ENCODE data around the gene POU2AF1. TPM values are rescaled to one million over a fixed set of nuclear protein-coding genes. Genes with fewer than 3 reads are reported as not detected.

The POU2AF1 gene
- total RNA-seq, 1 donor from 2014 or later = 0.38 TPM

- ATAC-seq (no peak), DNase-seq (ENCODE audit: low spot score) (no peak)
Measured at GRCh38 chr11:111349191-111349695, 29.8 kb downstream of the POU2AF1 start.

DNA sequence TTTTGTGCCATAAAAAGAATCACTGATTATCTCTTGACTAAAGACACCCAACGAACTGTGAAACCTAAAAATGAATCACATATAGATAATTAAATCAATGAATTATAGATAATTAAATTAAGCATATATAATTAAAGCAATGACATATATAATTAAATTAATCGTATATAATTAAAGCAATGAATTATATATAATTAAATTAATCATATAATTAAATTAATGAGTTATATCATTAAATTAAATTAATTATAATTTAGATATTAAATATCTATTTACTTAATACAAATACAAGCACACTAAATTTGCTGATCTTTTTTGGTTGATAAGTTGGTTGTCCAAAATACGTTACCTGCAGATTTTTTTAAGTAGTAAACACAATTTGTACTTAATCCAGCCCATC, 30.9 kb downstream of the POU2AF1 start:
- ATAC-seq = no peak
- DNase-seq (ENCODE audit: low spot score) = no peak

GRCh38 chr11:111347723-111348115, 31.4 kb downstream of the POU2AF1 start:
- ATAC-seq = no peak
- DNase-seq (ENCODE audit: low spot score) = no peak

GRCh38 chr11:111347002-111347722, 31.9 kb downstream of the POU2AF1 start:
- no peak for DNase-seq (ENCODE audit: low spot score)
- no peak for ATAC-seq

DNA sequence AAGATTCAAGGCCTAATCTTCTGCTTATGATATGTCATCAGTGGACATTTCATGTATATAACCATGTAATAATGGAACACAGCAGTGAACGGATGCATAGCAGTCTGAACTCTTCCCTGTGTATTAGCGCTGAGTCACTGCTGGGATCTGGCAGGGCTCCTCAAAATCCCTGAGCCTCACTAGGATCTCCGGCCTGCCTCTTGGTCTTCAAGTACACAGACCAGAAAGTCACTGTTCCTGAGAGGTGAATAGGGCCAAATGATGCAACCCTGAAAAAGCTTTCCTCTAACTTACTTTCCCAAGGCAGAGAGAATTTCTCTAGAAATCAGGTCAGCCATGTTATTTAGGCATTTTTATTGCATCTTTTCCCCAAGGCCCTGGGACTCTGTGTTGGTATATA, 35.0 kb downstream of the POU2AF1 start:
- no peak for DNase-seq (ENCODE audit: low spot score)
- no peak for ATAC-seq

GRCh38 chr11:111342329-111342728, 36.7 kb downstream of the POU2AF1 start:
- ATAC-seq (peak; percentile 36), DNase-seq (ENCODE audit: low spot score) (no peak)

GRCh38 chr11:111339758-111340388, 39.2 kb downstream of the POU2AF1 start:
- DNase-seq (ENCODE audit: low spot score) (no peak), ATAC-seq (no peak)

DNA sequence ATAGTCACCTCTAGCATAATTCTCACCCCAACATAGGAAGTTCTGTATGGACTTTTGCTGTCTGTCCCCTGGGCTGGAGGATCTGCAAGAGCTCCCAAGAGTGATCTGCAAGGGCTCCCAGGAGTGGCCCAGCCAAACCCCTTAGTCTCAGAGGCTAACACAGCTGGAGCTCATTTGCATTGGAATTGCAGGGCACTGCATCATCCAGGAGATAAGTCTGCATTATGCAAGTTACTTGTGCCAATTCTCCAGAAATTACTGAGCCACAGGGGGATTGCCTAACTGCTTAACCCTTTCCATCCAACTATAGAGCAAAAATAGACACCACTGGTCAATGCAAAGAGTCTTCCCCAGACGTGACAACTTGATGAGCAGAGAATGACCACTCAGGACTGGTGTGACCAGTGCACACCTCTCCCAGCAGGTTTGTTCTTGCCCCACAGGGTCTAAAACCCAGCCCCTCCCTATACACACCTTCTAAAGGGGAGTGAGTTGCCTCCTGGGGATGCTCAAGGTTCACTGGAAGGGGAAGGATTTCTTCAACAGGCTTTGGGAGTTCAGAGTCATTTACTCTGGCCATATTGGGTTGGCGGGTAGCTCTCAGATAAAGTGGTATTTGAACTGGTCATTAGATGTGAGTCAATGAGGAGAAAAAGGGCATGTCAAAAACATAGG, 42.4 kb downstream of the POU2AF1 start:
- peak; percentile 26 for ATAC-seq
- DNase-seq (ENCODE audit: low spot score) = peak; percentile 56

GRCh38 chr11:111336062-111336461, 43.0 kb downstream of the POU2AF1 start:
- DNase-seq (ENCODE audit: low spot score) (no peak), ATAC-seq (no peak)

GRCh38 chr11:111335549-111335948, 43.5 kb downstream of the POU2AF1 start:
- ATAC-seq = peak; percentile 1
- no peak for DNase-seq (ENCODE audit: low spot score)

- DNase-seq (ENCODE audit: low spot score) (peak; percentile 90), ATAC-seq (peak; percentile 81)
Measured at GRCh38 chr11:111334532-111335502, 44.3 kb downstream of the POU2AF1 start.

DNA sequence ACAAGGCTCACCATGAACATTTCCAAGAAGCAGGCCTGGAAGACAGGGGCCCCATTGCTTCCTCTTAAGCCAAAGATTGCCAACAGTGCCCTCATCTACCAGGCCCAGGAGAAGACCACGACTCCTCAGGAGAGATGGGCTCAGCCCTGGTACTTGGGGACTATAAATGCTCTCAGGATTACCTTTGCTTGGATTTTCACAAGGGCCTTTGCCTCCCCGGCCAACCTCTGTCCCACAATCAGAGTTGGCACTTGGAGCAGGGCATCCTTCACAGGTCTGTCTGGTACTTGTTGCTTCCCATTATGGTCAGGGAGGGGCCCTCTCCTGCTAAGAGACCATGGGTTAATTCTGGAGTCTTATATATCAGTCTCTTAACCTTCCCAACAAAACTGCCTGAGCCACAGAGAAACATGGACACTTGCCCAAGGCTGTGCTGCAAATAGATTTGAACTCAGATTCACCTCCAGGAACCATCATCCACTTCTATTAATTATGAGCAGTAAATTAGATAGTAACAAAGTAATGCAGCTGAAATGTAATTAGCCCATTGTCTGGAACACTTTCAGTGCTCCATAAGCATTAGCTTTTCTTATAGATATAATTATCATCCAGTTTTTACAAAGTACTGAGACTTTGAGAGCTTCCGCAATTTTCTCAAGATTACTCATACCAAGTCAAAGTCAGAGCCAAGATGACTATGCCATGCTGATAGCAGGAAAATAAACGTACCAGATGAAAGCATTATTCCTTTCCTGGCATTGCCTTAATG, 47.2 kb downstream of the POU2AF1 start:
- ATAC-seq (no peak), DNase-seq (ENCODE audit: low spot score) (no peak)

DNA sequence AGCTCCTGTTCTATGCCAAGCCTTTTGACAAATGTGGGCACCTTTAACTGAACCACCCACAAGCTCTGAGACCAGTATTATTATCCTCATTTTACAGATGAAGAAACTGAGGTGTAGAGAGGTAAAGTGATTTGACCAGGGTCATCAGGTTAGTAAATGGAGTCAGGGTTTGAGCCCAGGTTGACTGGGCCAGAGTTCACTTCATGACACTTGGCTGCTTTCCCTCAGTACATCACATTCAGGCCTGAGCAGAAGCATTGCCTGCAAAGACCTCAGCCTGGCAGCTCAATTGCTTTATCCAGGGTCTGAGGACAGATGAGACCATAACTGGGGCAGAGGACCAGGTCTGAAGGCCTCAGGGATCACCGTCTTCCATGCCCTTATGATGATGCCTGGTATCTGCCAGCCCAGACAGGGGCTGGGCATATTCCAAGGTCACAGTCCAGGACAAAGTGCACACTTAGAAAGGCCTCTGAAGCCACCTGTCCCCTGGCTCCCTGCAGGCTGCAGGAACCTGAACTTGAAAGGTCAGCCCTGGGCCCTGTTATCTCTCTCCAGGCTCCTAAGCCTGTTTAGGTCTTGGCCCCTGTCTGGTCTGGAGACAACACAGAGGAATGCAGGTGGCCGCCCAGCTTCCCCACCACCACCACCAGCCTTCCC, 48.7 kb downstream of the POU2AF1 start:
- ATAC-seq = peak; percentile 56

GRCh38 chr11:111329306-111330204, 49.5 kb downstream of the POU2AF1 start:
- ATAC-seq = no peak
- DNase-seq (ENCODE audit: low spot score) = no peak

More for the DNA sequence above, 48.7 kb downstream of the POU2AF1 start:
- DNase-seq (ENCODE audit: low spot score) = peak; percentile 79

DNA sequence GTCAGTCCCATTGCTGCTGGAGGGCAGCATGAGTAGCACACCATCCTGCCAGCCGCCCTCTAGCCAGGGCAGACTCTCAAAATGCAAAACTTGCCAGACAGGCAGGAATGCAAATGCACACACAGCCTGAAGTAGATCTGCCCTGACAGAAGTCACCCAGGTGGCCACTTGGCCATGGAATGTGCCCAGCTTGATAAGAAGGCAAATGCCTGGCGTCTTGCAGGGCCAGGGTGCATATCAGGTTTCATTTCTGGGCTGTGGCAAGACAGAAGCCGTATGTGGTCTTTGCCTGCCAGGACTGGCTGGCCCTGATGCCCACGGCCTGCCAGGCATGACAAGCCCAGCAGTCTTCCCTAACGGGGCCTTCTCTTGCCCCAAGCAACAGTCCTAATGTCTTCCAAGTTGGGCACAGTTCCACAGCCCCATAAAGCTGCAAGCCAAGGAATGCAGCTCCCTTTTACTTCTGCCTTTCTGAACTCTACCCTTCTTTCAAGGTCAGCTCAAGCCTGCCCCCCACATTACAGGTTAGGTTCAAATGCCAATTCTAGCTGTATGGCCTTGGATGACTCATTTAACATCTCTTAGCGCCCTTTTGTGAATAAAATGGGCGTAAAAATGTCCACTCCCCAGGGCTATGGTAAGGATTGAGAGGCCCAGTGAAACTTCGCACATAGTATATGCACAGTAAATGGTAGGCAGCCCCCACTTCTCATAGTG, 51.0 kb downstream of the POU2AF1 start:
- ATAC-seq (peak; percentile 75), DNase-seq (ENCODE audit: low spot score) (peak; percentile 63)

DNA sequence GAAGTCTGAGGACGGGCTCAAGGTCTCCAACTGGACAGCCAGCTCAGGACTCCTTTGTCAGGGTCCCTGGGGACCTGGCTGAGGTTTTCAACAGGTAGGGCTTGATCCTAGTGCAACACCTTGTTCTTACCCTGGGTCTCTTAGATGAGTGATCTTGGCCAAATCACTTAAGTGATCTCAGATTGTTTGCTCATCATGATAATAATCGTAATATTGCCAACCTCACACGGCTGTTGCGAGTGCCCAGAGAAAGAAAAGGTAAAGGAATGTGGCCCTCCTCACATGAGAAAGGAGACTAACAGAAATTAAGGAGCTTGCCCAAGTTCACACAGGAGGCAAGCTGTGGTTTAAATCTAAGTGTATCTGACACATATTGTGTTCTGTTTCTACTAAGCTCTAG, 52.3 kb downstream of the POU2AF1 start:
- DNase-seq (ENCODE audit: low spot score) = no peak
- ATAC-seq = no peak

DNA sequence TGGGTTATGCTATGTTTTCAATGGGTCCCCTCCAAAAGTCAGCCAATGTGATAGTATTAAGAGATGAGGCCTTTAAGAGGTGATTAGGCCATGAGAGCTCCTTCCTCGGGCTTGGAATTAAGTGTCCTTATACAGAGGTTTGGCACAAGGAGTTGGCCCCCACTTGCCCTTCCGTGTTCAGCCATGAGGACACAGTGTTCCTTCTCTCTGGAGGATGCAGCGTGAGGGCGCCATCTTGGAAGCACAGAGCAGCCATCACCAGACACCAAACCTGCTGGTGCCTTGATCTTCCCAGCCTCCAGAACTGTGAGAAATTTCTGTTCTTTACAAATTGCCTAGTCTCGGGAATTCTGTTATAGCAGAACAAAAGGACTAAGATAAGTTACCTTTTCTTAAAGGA, 53.8 kb downstream of the POU2AF1 start:
- ATAC-seq (no peak), DNase-seq (ENCODE audit: low spot score) (no peak)

DNA sequence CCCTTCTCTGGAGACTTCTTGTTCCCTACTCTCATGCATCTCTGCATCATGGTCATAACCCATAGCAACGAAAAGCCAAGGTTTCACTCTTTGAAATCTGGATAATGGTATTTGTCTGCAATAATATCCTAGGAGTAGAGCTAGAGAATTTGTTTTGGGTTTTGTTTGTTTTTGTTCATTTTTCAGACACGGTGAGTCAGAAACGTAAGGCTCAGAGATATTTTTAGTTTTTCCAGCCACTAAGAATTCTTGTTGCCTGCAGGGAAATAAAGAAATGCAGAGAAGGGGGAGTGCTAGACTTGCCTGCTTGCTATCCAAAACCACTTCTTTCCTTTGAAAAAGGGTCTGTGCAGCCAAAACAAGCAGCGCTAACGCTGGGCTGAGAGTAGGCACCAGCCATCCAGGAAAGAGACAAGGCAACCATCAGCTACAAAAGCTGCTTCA, 54.8 kb downstream of the POU2AF1 start:
- no peak for ATAC-seq
- DNase-seq (ENCODE audit: low spot score) = no peak

Data from left lobe of liver (tissue), 2 donors.